NCI-H226 (cell line): ENCODE data around the gene ERI2.

ENCODE experiments used
- DNase-seq: peaks from one replicate; pipeline ENCODE4 v3.0.0-alpha.2; 2015

ERI2 gene

GRCh38 chr16:20806168-20807050 is at the start of gene ERI2, which contains the start of gene REXO5:
Gene ERI2 (minus strand): TSS chr16:20806472. CDS start chr16:20806430, 42 bp downstream.
Gene REXO5 (plus strand): TSS chr16:20806527. CDS start chr16:20806954, 427 bp downstream.
- DNase-seq: peak; percentile 95

- DNase-seq: no peak
These were observed 48.7 kb upstream of the ERI2 start for GRCh38 chr16:20854963-20855362.

GRCh38 chr16:20853981-20854620 is 47.8 kb upstream of the ERI2 start:
- no peak for DNase-seq

GRCh38 chr16:20853143-20853542 is 46.9 kb upstream of the ERI2 start:
- peak; percentile 82 for DNase-seq

GRCh38 chr16:20851601-20852000 is 45.3 kb upstream of the ERI2 start:
- DNase-seq: peak; percentile 97

- no peak for DNase-seq
These were observed 44.7 kb upstream of the ERI2 start for GRCh38 chr16:20850981-20851380.

GRCh38 chr16:20849589-20850390 is 43.5 kb upstream of the ERI2 start:
- peak; percentile 26 for DNase-seq

- no peak for DNase-seq
These were observed 41.3 kb upstream of the ERI2 start for GRCh38 chr16:20847550-20847949.

GRCh38 chr16:20846551-20846950 is 40.3 kb upstream of the ERI2 start:
- DNase-seq: no peak

- no peak for DNase-seq
These were observed 39.8 kb upstream of the ERI2 start for GRCh38 chr16:20846030-20846429.

- no peak for DNase-seq
These were observed 38.3 kb upstream of the ERI2 start for GRCh38 chr16:20844588-20844987.

- no peak for DNase-seq
These were observed 37.8 kb upstream of the ERI2 start for GRCh38 chr16:20844054-20844453.

- DNase-seq: no peak
These were observed 33.2 kb upstream of the ERI2 start for GRCh38 chr16:20839504-20839903.

- DNase-seq: no peak
These were observed 32.0 kb upstream of the ERI2 start for GRCh38 chr16:20838240-20838639.

GRCh38 chr16:20833086-20833485 is 26.8 kb upstream of the ERI2 start:
- DNase-seq: no peak

- no peak for DNase-seq
These were observed 24.1 kb upstream of the ERI2 start for GRCh38 chr16:20830372-20830771.

- no peak for DNase-seq
These were observed 23.3 kb upstream of the ERI2 start for GRCh38 chr16:20829536-20829935.

GRCh38 chr16:20826039-20826566 is 19.8 kb upstream of the ERI2 start:
- DNase-seq: no peak

- no peak for DNase-seq
These were observed 16.5 kb upstream of the ERI2 start for GRCh38 chr16:20822521-20823325.

GRCh38 chr16:20821682-20822081 is 15.4 kb upstream of the ERI2 start:
- no peak for DNase-seq

- no peak for DNase-seq
These were observed 12.8 kb upstream of the ERI2 start for GRCh38 chr16:20818929-20819585.

- no peak for DNase-seq
These were observed 8.5 kb upstream of the ERI2 start for GRCh38 chr16:20814784-20815183.
